Fibroblast of the aortic adventitia (primary cell): Measurements from ENCODE around the gene DNAJB13. TPM values are rescaled to one million over a fixed set of nuclear protein-coding genes. Genes with fewer than 3 reads are reported as not detected.

ENCODE experiments used
- DNase-seq: peaks from one replicate; pipeline ENCODE4 v3.0.0-alpha.2; 2010; ENCODE audit warnings: low read depth
- H3K4me3 ChIP-seq: 2 replicates; pipeline ENCODE4 v1.5.1; 2011; ENCODE audit warnings: low read depth, mild to moderate bottlenecking, control low read depth, low read length, moderate library complexity
- CTCF ChIP-seq: IDR thresholded peaks from 2 replicates; pipeline ENCODE4 v1.5.1; 2011; ENCODE audit warnings: mild to moderate bottlenecking, low read length, control low read depth, inconsistent platforms; ENCODE audit not compliant: insufficient read depth
- total RNA-seq: library from RNA; depleted of rRNA; stranded (reverse); fragments of >200 nt; gene quantifications from 2 replicates; pipeline ENCODE4 v1.2.3, GENCODE V29; 2012; ENCODE audit warnings: low replicate concordance

DNAJB13 gene
- not detected in 2 replicates for total RNA-seq

GRCh38 chr11:73950869-73951710, at the start of gene DNAJB13:
DNAJB13 (plus strand) TSS chr11:73951026; CDS start chr11:73951070, 44 bp downstream.
- no peak for TF ChIP-seq CTCF
- peak; percentile 40 for DNase-seq
- no peak within 1 kb of the TSS for H3K4me3 ChIP-seq

- no peak for DNase-seq
- no peak overlapping the region for H3K4me3 ChIP-seq
- no peak for TF ChIP-seq CTCF
Measured at GRCh38 chr11:73902303-73902702, 48.5 kb upstream of the DNAJB13 start.

GRCh38 chr11:73907191-73907590, 43.6 kb upstream of the DNAJB13 start:
- peak; percentile 18 for TF ChIP-seq CTCF
- peak; percentile 28 for DNase-seq

GRCh38 chr11:73912026-73912425, 38.8 kb upstream of the DNAJB13 start:
- no peak for TF ChIP-seq CTCF
- no peak for DNase-seq
- no peak overlapping the region for H3K4me3 ChIP-seq

More at GRCh38 chr11:73907191-73907590, 43.6 kb upstream of the DNAJB13 start:
- no peak overlapping the region for H3K4me3 ChIP-seq

GRCh38 chr11:73913472-73913871, 37.4 kb upstream of the DNAJB13 start:
- no peak for TF ChIP-seq CTCF
- no peak overlapping the region for H3K4me3 ChIP-seq
- no peak for DNase-seq

GRCh38 chr11:73914284-73914683, 36.5 kb upstream of the DNAJB13 start:
- DNase-seq, result no peak
- no peak overlapping the region for H3K4me3 ChIP-seq
- TF ChIP-seq CTCF, result no peak

GRCh38 chr11:73916435-73916834, 34.4 kb upstream of the DNAJB13 start:
- no peak overlapping the region for H3K4me3 ChIP-seq
- no peak for TF ChIP-seq CTCF
- peak; percentile 22 for DNase-seq
